T-helper 1 cell treated with Interleukin-12 subunit alpha and Interleukin-12 subunit beta and Interleukin-4 antibody, amounts not matched to agents 30 μg/mL and 1 μg/mL, for 36 hours (primary cell): ENCODE measurements around the gene CECR2.

Experiments used
- H3K27ac Mint-ChIP-seq: one replicate; pipeline ENCODE4 v1.8.0; 2021; ENCODE audit warnings: mild to moderate bottlenecking, mixed read lengths
- H3K27me3 Mint-ChIP-seq: one replicate; pipeline ENCODE4 v1.8.0; 2021; ENCODE audit warnings: low read depth, mixed read lengths
- H3K36me3 Mint-ChIP-seq: one replicate; pipeline ENCODE4 v1.8.0; 2021; ENCODE audit warnings: low read depth, mixed read lengths
- H3K4me1 Mint-ChIP-seq: one replicate; pipeline ENCODE4 v1.8.0; 2021; ENCODE audit warnings: low read depth, mixed read lengths
- H3K4me3 Mint-ChIP-seq: one replicate; pipeline ENCODE4 v1.8.0; 2021; ENCODE audit warnings: mild to moderate bottlenecking, moderate library complexity, mixed read lengths
- H3K9me3 Mint-ChIP-seq: one replicate; pipeline ENCODE4 v1.8.0; 2021; ENCODE audit warnings: mixed read lengths

CECR2 gene

DNA sequence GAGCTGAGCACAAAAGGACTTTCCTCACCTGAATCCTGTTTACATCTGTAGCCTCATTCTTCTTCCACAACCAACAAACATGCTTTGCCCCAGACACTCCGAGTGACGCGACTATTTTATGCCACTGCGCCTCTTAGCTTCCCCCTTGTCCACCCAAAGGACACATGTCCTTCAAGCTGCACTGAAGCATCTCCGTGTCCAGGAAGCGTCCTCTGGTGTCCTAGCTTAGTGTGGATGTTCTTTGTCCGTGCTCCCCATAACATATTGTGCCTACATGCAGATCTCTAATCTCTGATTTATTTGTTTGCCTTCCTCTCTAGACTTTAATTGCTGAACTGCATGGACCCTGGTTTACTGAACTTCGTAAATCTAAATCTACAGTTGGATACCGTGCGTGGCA lies 20.1 kb upstream of the CECR2 start:
- Mint-ChIP-seq H3K36me3 (no peaks in the 10 kb centered on the region), H3K9me3 (no peaks in the 10 kb centered on the region), H3K4me1 (peaks cover 9% of the 10 kb centered on the region), H3K27me3 (peaks cover 9% of the 10 kb centered on the region), H3K4me3 (no peak overlapping the region), H3K27ac (no peak overlapping the region)

DNA sequence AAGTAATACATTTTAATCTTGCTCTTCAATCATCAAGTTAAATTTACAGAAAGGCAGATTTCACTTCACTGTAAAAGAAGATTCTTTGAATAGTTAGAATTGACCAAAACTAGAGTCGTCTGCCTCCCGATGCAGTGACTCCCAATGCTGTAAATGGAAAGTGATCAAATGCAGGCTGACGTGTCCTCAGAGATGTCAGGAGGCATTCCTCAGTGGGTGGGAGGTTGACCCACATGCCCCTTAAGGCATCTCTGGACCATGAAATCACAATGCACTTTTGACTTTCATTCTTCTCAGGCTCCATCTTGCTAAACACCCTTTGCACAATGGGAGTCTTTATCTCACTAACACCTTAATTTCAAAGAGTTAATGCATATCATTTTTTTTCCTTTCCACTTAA lies 19.0 kb upstream of the CECR2 start:
- Mint-ChIP-seq H3K4me1 (peaks cover 9% of the 10 kb centered on the region), H3K36me3 (no peaks in the 10 kb centered on the region), H3K4me3 (no peak overlapping the region), H3K9me3 (no peaks in the 10 kb centered on the region), H3K27me3 (peaks cover 9% of the 10 kb centered on the region), H3K27ac (no peak overlapping the region)

DNA sequence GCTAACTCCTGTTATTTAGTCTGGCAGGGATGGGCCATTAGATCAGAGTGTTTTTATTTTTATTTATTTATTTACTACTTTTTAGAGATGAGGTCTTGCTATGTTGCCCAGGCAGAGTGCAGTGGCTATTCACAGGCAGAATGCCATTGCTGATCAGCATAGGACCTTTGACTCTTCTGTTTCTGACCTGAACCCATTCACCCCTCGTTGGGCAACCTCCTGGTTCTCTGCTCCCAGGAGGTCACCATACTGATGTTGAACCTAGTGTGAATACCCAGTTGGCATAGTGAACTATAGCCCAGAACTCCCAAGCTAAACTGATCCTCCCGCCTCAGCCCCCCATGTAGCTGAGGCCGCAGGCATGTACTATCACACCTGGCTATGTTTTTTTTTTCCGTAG lies 16.5 kb upstream of the CECR2 start:
- H3K27ac Mint-ChIP-seq, result no peak overlapping the region
- H3K36me3 Mint-ChIP-seq, result no peaks in the 10 kb centered on the region
- peaks cover 8% of the 10 kb centered on the region for H3K4me1 Mint-ChIP-seq
- no peaks in the 10 kb centered on the region for H3K9me3 Mint-ChIP-seq
- no peak overlapping the region for H3K4me3 Mint-ChIP-seq
- H3K27me3 Mint-ChIP-seq, result peaks cover 14% of the 10 kb centered on the region

DNA sequence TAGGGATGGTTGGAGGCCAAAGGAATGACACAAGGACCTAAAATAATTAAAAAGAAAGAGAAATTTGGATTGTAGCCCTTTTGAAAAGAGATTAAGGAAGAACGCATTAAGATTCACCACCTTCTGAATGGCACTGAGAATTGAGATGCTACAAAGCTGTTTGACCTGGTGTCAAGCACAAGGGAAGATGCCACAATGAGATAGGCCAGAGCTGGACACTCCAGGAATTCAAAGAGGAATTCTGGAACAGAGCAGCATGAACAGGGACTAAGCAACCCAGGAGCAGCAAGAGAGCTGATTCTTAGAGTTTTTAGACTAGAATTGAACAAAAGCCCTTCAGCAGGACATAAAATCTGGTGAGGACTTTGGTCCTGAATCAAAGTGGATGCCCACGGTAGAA lies 11.6 kb upstream of the CECR2 start:
- no peak overlapping the region for H3K27ac Mint-ChIP-seq
- H3K4me3 Mint-ChIP-seq, result no peak overlapping the region
- H3K9me3 Mint-ChIP-seq, result no peaks in the 10 kb centered on the region
- H3K4me1 Mint-ChIP-seq, result no peaks in the 10 kb centered on the region
- H3K27me3 Mint-ChIP-seq, result peaks cover 6% of the 10 kb centered on the region
- H3K36me3 Mint-ChIP-seq, result no peaks in the 10 kb centered on the region

DNA sequence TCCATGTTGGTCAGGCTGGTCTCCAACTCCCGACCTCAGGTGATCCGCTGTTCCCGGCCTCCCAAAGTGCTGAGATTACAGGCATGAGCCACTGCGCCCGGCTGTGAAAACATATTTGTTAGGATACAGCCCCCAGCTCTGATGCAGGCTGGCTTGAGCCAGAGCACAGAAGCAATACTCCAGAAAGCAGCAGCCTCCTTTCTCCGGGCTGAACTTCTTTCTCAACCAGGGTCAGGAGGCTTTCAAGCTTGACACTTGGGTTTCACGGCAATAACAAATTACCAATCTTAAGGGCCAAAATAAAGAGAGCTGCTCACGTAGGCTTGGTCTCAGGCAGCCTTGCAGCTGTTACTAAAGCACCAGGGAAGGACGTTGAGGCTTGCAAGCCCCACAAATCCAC lies 10.8 kb upstream of the CECR2 start:
- Mint-ChIP-seq H3K4me1 (no peaks in the 10 kb centered on the region), H3K9me3 (no peaks in the 10 kb centered on the region), H3K27me3 (peaks cover 6% of the 10 kb centered on the region), H3K4me3 (no peak overlapping the region), H3K36me3 (no peaks in the 10 kb centered on the region), H3K27ac (no peak overlapping the region)

DNA sequence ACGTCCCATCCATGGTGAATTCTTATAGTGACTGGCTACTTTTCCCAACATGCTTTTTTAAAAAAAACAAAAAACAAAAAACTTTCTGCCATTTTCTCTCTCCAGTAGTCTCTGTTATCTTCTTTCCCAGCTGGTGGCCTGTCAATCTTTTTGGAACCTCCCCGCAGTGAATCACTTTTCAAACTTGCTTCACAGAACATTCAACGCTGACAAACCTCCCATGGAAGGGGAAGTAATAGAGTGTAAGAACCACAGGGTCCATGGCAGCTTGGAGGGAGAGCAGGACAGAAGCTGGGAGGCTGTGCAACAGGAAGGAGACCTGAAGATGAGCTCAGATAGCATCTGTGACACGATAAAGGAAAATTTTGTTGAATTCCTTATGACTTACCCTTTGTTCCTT lies 9.8 kb upstream of the CECR2 start:
- H3K36me3 Mint-ChIP-seq, result no peaks in the 10 kb centered on the region
- no peak overlapping the region for H3K27ac Mint-ChIP-seq
- H3K9me3 Mint-ChIP-seq, result no peaks in the 10 kb centered on the region
- no peaks in the 10 kb centered on the region for H3K4me1 Mint-ChIP-seq
- peaks cover 9% of the 10 kb centered on the region for H3K27me3 Mint-ChIP-seq
- no peak overlapping the region for H3K4me3 Mint-ChIP-seq

DNA sequence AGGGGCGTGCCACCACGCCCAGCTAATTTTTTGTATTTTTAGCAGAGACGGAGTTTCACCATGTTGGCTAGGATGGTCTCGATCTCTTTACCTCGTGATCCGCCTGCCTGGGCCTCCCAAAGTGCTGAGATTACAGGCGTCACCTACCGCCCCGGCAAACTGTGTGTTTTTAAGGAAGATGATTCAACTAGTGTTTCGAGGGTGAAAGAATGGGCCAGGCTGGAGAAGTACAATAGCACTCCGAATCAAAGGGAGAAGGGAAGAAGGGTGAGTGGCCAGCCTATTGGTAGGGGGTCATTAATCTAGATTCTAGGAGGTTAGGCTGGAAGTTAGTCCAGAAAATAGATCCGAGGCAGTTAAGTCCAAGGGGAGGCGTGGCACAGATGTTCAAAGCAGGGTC lies 2.9 kb upstream of the CECR2 start:
- Mint-ChIP-seq H3K36me3 (no peaks in the 10 kb centered on the region), H3K9me3 (no peaks in the 10 kb centered on the region), H3K27me3 (peaks cover 53% of the 10 kb centered on the region), H3K4me3 (peak overlapping the region; percentile 33), H3K27ac (no peak overlapping the region), H3K4me1 (peaks cover 24% of the 10 kb centered on the region)

DNA sequence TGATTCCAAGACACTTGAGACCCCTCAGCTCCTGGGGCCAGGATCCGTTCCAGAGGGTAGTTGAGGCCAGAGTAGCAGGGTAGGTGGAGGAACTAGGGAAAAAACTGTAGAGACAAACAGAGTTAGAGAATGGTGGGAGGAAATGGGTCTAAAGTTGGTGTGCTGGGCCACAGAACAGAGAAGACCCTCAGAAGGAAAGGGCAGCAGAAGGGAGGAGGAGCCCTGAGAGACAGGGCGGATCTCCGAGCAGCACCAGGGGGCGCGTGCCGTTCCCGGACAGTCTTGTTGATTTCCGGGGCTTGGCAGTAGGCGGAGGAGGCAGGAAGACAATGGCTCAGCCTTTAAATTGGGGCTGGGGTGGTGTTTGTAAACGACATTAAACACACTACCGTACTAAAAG lies 2.4 kb upstream of the CECR2 start:
- Mint-ChIP-seq H3K27me3 (peaks cover 58% of the 10 kb centered on the region), H3K36me3 (no peaks in the 10 kb centered on the region), H3K27ac (no peak overlapping the region), H3K4me1 (peaks cover 24% of the 10 kb centered on the region), H3K4me3 (peak overlapping the region; percentile 67), H3K9me3 (no peaks in the 10 kb centered on the region)

DNA sequence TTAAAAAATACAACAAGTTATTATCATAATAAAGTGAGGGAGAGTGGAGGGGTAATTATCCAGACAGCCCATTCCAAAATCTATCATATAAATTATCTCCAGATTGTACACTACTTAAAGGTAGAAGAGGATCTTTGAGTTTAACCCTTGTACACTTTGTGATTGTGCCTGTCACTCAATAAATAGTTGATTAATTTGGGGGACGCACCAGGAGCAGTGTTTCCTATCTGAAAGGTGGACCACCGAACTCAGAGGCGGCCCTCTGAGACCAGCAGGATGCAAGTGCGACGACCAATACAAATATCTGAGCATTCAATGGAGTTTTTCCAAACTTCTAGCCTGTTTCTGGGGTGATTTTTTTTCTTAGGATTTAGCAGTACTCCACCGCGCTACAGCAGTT lies 1.1 kb upstream of the CECR2 start:
- no peak overlapping the region for H3K27ac Mint-ChIP-seq
- no peaks in the 10 kb centered on the region for H3K9me3 Mint-ChIP-seq
- peaks cover 67% of the 10 kb centered on the region for H3K27me3 Mint-ChIP-seq
- peaks cover 24% of the 10 kb centered on the region for H3K4me1 Mint-ChIP-seq
- peak overlapping the region; percentile 78 for H3K4me3 Mint-ChIP-seq
- H3K36me3 Mint-ChIP-seq, result no peaks in the 10 kb centered on the region

DNA sequence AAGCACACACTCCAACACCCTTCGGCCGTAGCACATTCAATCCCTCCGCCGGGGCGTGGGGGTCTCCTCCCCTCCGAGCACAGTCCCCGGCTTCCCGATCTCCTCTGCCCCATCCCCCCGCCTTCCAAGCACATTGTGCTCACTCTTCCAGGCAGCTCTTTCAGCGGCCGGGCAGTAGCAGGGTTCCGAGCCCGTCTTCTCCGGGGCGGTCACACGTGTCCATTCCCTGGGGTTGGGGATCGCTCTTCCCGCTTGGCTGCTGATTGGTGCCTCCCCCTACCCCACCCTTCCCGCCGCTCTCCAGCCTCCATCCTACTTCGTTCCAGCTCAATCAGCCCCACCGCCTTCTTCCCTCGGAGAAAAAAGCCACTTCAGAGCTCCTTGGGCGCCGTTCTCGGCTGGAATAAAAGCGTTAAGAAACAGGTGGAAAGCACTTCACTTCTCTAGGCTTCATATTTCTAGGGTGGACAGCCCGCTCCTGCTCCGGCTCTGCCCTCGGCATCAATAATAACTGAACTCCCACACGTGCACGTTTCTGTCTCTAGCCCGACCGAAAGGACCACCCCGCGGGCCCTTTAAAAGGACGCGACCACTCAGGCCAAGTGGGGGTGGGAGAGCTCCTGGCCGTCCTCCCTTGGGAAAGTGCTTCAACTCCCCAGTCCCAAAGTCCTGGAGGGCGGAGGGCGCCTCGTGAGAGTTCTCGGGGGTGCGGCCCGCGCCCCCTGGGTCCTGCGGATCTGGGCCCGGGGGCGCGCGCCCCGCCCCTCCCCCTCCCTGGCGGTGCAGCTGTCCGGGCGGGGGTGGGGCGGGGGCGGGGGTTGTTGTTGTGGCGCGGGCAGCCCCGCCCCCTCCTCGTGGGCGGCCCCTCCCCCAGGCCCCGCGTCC lies 464 bp upstream of the CECR2 start:
- Mint-ChIP-seq H3K27me3 (peaks cover 73% of the 10 kb centered on the region), H3K27ac (no peak overlapping the region), H3K4me1 (peaks cover 24% of the 10 kb centered on the region), H3K36me3 (no peaks in the 10 kb centered on the region), H3K4me3 (peak overlapping the region; percentile 78), H3K9me3 (no peaks in the 10 kb centered on the region)

DNA sequence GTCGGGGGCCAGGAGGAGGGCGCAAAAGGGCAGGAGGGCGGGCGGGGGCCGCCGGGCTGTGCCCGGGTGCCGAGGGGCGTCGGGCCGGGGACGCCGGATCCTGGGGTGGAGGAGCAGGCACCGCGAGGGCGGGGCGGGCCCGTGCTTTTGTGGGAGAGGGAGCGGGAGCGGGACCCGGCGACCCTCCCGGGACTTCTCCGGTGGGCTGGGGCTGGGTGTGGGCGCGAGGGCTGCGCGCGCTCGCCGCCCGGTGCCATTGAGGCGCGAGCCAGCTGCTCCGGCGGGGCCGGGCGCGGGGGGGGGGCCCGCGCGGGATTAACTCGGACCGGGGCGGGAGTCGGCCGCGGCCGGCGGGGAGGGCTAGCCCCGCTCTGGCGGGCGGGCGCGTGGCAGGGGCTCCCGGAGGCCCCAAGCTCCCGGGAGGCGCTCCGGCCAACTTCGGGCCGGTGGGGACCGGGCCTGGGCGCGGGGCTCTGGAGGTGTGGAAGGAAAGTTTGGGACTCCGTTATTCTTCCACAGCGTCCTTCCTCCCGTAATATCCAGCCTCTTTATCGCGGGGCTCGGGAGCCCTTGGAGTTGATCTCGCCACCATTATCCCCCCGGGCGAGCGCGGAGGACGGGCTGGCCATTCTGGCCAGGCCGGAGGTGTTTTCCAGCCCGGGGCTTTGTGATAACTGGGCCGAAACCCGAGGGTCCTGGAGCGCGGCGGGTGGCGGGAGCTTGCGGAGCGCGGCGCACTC lies 936 bp downstream of the CECR2 start:
- H3K27me3 Mint-ChIP-seq, result peaks cover 69% of the 10 kb centered on the region

DNA sequence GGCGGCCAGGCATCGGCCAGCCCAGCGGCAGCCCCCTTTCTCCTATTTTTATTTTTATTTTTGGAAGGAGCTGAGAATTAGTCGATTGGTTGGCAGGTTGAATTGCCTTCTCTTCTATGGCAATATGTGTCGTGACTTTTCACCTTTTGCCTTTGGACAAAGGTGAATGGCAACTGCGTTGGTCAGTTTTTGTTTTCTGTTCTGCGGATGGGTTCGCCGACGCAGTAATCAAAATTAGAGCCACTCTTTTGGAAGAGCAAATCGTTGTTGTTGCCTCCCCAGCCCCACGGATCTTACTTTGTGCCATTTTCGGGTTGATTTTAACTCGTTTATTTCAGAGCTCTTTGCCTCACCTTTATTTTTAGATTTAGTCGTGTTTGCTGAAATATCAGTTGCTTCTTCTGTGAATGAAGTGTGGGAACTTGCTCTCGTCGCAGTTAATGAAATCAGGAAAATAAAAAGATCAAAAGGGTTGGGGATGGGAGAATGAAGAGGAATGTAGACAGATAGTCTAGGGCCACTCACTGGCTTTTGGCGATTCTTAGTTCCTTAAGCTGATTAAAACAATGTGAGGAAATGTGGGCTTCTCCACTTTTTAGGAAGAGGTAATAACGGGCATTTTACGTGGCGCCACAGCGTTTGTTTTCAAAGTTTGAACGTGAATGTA lies 1.6 kb downstream of the CECR2 start:
- Mint-ChIP-seq H3K36me3 (no peaks in the 10 kb centered on the region), H3K9me3 (no peaks in the 10 kb centered on the region), H3K27me3 (peaks cover 72% of the 10 kb centered on the region), H3K4me1 (peaks cover 24% of the 10 kb centered on the region), H3K27ac (peak overlapping the region; percentile 9), H3K4me3 (peak overlapping the region; percentile 29)

More for the DNA sequence above, 936 bp downstream of the CECR2 start:
- no peak overlapping the region for H3K4me3 Mint-ChIP-seq
- H3K27ac Mint-ChIP-seq, result no peak overlapping the region
- no peaks in the 10 kb centered on the region for H3K9me3 Mint-ChIP-seq
- no peaks in the 10 kb centered on the region for H3K36me3 Mint-ChIP-seq
- H3K4me1 Mint-ChIP-seq, result peaks cover 24% of the 10 kb centered on the region

DNA sequence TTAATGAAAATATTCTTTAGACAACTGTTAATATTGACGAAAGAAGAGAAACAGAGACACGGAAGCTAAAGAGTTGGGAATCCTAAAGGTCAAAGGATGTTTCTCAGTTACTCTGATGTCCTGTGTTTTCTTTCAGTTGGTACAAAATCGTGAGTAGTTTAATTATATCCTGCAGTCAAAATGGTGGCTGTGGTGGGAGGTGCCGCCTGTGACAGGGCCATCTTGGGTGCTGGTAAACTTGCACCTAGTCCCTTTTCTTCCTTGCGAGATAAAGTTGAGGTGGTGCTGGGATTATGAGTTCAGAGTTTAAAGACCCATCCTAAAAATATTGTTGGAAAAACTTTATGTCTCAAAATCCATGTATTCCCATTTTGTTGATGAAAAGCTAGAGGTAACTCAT lies 2.2 kb downstream of the CECR2 start:
- peaks cover 22% of the 10 kb centered on the region for H3K4me1 Mint-ChIP-seq
- no peaks in the 10 kb centered on the region for H3K9me3 Mint-ChIP-seq
- H3K36me3 Mint-ChIP-seq, result no peaks in the 10 kb centered on the region
- H3K27ac Mint-ChIP-seq, result no peak overlapping the region
- H3K4me3 Mint-ChIP-seq, result no peak overlapping the region
- H3K27me3 Mint-ChIP-seq, result peaks cover 70% of the 10 kb centered on the region

DNA sequence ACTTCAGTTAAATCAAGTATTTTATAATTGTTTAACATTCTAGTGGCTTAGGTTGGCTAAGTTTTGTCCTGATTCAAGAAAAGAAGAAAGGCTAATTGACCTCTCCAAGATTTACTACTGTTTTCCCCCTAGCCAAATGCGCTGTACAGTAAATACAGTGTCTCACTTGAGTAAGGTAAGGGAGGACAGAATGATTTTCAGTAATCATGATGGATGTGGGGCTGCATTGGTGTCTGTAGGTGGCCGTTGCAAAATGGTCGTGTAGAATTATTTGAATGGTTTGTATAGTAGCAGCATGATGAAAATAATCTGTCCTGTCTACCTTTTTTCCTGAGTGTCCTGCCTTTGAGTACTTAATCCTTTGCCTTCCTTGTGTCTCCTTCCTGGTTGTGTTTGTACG lies 4.6 kb downstream of the CECR2 start:
- Mint-ChIP-seq H3K36me3 (no peaks in the 10 kb centered on the region), H3K4me1 (peaks cover 3% of the 10 kb centered on the region), H3K9me3 (no peaks in the 10 kb centered on the region), H3K27ac (no peak overlapping the region), H3K4me3 (no peak overlapping the region), H3K27me3 (peaks cover 50% of the 10 kb centered on the region)
